Measurements from ENCODE around the gene GPX8. TPM values are rescaled to one million over a fixed set of nuclear protein-coding genes. Genes with fewer than 3 reads are reported as not detected.

Gene GPX8
- total RNA-seq, 1 experiment from 2014 or later: 18.9 TPM

GRCh38 chr5:55177078-55177477 is 17.1 kb downstream of the GPX8 start:
- H3K27me3 ChIP-seq (replicated peaks; ENCODE audit: control insufficient read depth, insufficient read depth, low read length): peaks cover 3% of the 10 kb centered on the region
- H3K27ac Mint-ChIP-seq (ENCODE audit: unreplicated experiment): no peak overlapping the region
- peak overlapping the region; percentile 78 for H3K4me3 Mint-ChIP-seq (ENCODE audit: unreplicated experiment)
- H3K9me3 ChIP-seq: no peaks in the 10 kb centered on the region
- no peaks in the 10 kb centered on the region for H3K9me3 Mint-ChIP-seq (ENCODE audit: unreplicated experiment)
- peaks cover 13% of the 10 kb centered on the region for H3K4me1 Mint-ChIP-seq (ENCODE audit: low read depth, unreplicated experiment)
- intact Hi-C loops (cut with micrococcal nuclease; ENCODE audit: unreplicated experiment): loop anchor here (10.0 kb wide), 1 partner anchor 228 kb away; no protein-coding TSS in a partner anchor
- DNase-seq: no peak
- POLR2A ChIA-PET: interaction anchor here (0.7 kb wide), 1 partner anchor 131 kb away, joined by 7 read pairs; the partner anchor contains the start of genes DHX29 and MTREX
- CTCF ChIA-PET: interaction anchor here (0.6 to 1.3 kb wide), 4 partner anchors 10 to 281 kb away, joined by 3 to 8 read pairs (median 4); no protein-coding TSS in a partner anchor
- H3K4me1 ChIP-seq: peaks cover 8% of the 10 kb centered on the region
- no TSS peak for BruUV-seq (replicated peaks)
- no peak for TF ChIP-seq CTCF (IDR thresholded peaks at IDR 0.05; ENCODE audit: insufficient read depth in 1 of 2, low read depth in 1 of 2, low read length in 1 of 2, severe bottlenecking in 1 of 2, unreplicated experiment in 1 of 2)
- peaks cover 6% of the 10 kb centered on the region for H3K36me3 Mint-ChIP-seq (ENCODE audit: insufficient read depth, unreplicated experiment)
- peaks cover 22% of the 10 kb centered on the region for H3K27me3 Mint-ChIP-seq (ENCODE audit: insufficient read depth, unreplicated experiment)
- H3K4me3 ChIP-seq (ENCODE audit: low read depth, low read length): no peak overlapping the region
- H3K36me3 ChIP-seq (ENCODE audit: control insufficient read depth, insufficient read depth, low read length): no peaks in the 10 kb centered on the region

- TF ChIP-seq CTCF (IDR thresholded peaks at IDR 0.05; ENCODE audit: insufficient read depth in 1 of 2, low read depth in 1 of 2, low read length in 1 of 2, severe bottlenecking in 1 of 2, unreplicated experiment in 1 of 2): no peak
- H3K36me3 Mint-ChIP-seq (ENCODE audit: insufficient read depth, unreplicated experiment): no peaks in the 10 kb centered on the region
- DNase-seq: no peak
- POLR2A ChIA-PET: no interaction called here
- intact Hi-C loops (cut with micrococcal nuclease; ENCODE audit: unreplicated experiment): no loop called here
- no peaks in the 10 kb centered on the region for H3K36me3 ChIP-seq (ENCODE audit: control insufficient read depth, insufficient read depth, low read length)
- H3K9me3 ChIP-seq: no peaks in the 10 kb centered on the region; the same call in 1 of the 2 replicates
- peaks cover 15% of the 10 kb centered on the region for H3K27me3 Mint-ChIP-seq (ENCODE audit: insufficient read depth, unreplicated experiment)
- no TSS peak for BruUV-seq (replicated peaks)
- peaks cover 3% of the 10 kb centered on the region; the same call in 1 of the 2 replicates for H3K4me1 ChIP-seq
- no peaks in the 10 kb centered on the region for H3K9me3 Mint-ChIP-seq (ENCODE audit: unreplicated experiment)
- no peak overlapping the region for H3K4me3 ChIP-seq (ENCODE audit: low read depth, low read length)
- H3K27ac Mint-ChIP-seq (ENCODE audit: unreplicated experiment): no peak overlapping the region
- H3K4me1 Mint-ChIP-seq (ENCODE audit: low read depth, unreplicated experiment): peaks cover 6% of the 10 kb centered on the region
- H3K4me3 Mint-ChIP-seq (ENCODE audit: unreplicated experiment): no peak overlapping the region
- no peaks in the 10 kb centered on the region for H3K27me3 ChIP-seq (replicated peaks; ENCODE audit: control insufficient read depth, insufficient read depth, low read length)
- CTCF ChIA-PET: interaction anchor here (0.6 kb wide), 1 partner anchor 53 kb away, joined by 3 read pairs; the partner anchor contains the start of gene CCNO
Observed at GRCh38 chr5:55180016-55180415, 20.0 kb downstream of the GPX8 start.

GRCh38 chr5:55187370-55187769 is 27.4 kb downstream of the GPX8 start:
- no peaks in the 10 kb centered on the region; the same call in 1 of the 2 replicates for H3K9me3 ChIP-seq
- no peak overlapping the region for H3K4me3 ChIP-seq (ENCODE audit: low read depth, low read length)
- ChIA-PET CTCF (interaction anchor here (0.6 to 1.6 kb wide), 8 partner anchors 11 to 137 kb away, joined by 3 to 11 read pairs (median 3); partner anchors contain the start of genes DHX29, GPX8 and MTREX), POLR2A (no interaction called here)
- Mint-ChIP-seq H3K9me3 (ENCODE audit: unreplicated experiment) (no peaks in the 10 kb centered on the region), H3K4me3 (ENCODE audit: unreplicated experiment) (no peak overlapping the region), H3K27me3 (ENCODE audit: insufficient read depth, unreplicated experiment) (peaks cover 23% of the 10 kb centered on the region), H3K27ac (ENCODE audit: unreplicated experiment) (no peak overlapping the region), H3K36me3 (ENCODE audit: insufficient read depth, unreplicated experiment) (no peaks in the 10 kb centered on the region), H3K4me1 (ENCODE audit: low read depth, unreplicated experiment) (peaks cover 6% of the 10 kb centered on the region)
- TF ChIP-seq CTCF (IDR thresholded peaks at IDR 0.05; ENCODE audit: insufficient read depth in 1 of 2, low read depth in 1 of 2, low read length in 1 of 2, severe bottlenecking in 1 of 2, unreplicated experiment in 1 of 2): peak; percentile 32 to 49
- DNase-seq: peak in 1 of 2 experiments; percentile 25
- intact Hi-C loops (cut with micrococcal nuclease; ENCODE audit: unreplicated experiment): loop anchor here (1.0 kb wide), 2 partner anchors 14 to 137 kb away; partner anchors contain the start of gene CDC20B
- no peaks in the 10 kb centered on the region for H3K36me3 ChIP-seq (ENCODE audit: control insufficient read depth, insufficient read depth, low read length)
- peaks cover 6% of the 10 kb centered on the region; the same call in 1 of the 2 replicates for H3K4me1 ChIP-seq
- no TSS peak for BruUV-seq (replicated peaks)
- peaks cover 4% of the 10 kb centered on the region for H3K27me3 ChIP-seq (replicated peaks; ENCODE audit: control insufficient read depth, insufficient read depth, low read length)
